ENCODE results near the gene ZBED4. TPM values are rescaled to one million over a fixed set of nuclear protein-coding genes. Genes with fewer than 3 reads are reported as not detected.

ZBED4 gene
- total and polyA plus RNA-seq, 12 donors, result 2.1 to 8.6 (median 5.6) TPM

- WGBS, 4 donors, result 85 to 94% (median 92%) methylated on average over 6 of the region's 6 CpGs
- no peaks in the 10 kb centered on the region for H3K4me1 ChIP-seq (replicated peaks in 1 of 2)
- H3K27ac ChIP-seq, result no peak overlapping the region
- no peak for DNase-seq
- TF ChIP-seq POLR2A (IDR thresholded peaks at IDR 0.05) (no peak), CTCF (IDR thresholded peaks at IDR 0.05) (no peak)
- intact Hi-C loops (cut with DNase I), result no loop called here
- H3K36me3 ChIP-seq (replicated peaks in 1 of 2), result peaks cover 0 to 21% of the 10 kb centered on the region in 2 donors
- no peak overlapping the region for H3K4me3 ChIP-seq
- H3K27me3 ChIP-seq, result no peaks in the 10 kb centered on the region
- H3K9me3 ChIP-seq (replicated peaks in 1 of 3), result no peaks in the 10 kb centered on the region
These were observed 45.9 kb downstream of the ZBED4 start for GRCh38 chr22:49899530-49899929.

DNA sequence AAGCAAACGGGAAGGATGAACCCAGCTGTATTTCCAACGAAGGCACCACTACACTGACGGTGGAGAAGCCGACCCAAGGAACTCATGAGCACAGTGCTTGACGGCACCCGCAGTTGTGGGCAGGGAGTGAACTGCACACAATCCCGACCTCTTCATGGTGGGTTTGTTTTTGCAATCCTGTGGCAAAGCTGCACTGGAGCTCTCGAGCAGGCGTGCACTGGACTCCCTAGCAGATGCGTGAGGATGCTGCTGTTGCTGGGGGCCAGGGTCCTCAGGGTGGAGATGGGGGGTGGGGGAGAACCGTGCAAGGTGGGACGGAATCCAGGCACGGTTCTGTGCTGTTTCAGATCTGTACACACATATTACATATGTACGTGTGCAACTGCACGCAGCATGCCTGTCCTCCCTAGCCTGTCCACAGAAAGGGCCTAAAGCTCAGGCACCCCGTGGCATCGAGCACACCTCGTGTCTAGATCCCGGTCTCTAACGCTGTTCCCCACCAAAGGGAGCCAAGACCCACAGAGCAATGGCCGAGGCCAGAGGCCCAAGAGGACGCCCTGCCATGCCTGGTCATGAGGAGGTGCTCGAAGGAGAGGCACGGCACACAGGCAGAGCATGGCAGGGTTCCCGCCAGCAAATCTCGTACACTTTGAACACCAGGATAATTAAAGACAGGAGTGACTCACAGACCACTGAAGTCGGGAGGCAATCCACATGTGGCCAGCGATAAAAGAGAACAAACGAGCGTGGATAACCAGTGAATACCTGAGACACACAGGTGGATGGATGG lies 47.0 kb downstream of the ZBED4 start:
- intact Hi-C loops (cut with DNase I), result no loop called here

DNA sequence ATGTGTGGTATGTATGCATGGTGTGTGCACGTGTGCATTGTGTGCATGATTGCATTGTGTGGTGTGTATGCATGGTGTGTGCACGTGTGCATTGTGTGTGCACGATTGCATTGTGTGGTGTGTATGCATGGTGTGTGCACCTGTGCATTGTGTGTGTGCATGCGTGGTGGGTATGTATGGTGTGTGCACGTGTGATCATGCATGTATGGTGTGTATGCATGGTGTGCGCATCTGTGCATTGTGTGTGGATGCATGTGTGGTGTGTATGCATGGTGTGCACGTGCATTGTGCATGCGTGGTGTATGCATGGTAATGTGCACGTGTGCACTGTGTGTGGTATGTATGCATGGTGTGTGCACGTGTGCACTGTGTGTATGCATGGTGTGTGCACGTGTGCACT lies 47.8 kb downstream of the ZBED4 start:
- 95 to 96% (median 96%) methylated on average over 7 to 11 of the region's 11 CpGs for WGBS, 4 donors
- TF ChIP-seq CTCF (IDR thresholded peaks at IDR 0.05), result no peak
- TF ChIP-seq POLR2A (IDR thresholded peaks at IDR 0.05), result no peak
- Histone ChIP-seq H3K36me3 (replicated peaks in 1 of 2) (peaks cover 0 to 21% of the 10 kb centered on the region in 2 donors), H3K4me1 (replicated peaks in 1 of 2) (no peaks in the 10 kb centered on the region), H3K9me3 (replicated peaks in 1 of 3) (no peaks in the 10 kb centered on the region), H3K4me3 (no peak overlapping the region), H3K27me3 (no peaks in the 10 kb centered on the region), H3K27ac (no peak overlapping the region)
- intact Hi-C loops (cut with DNase I), result no loop called here
- no peak for DNase-seq

More for the DNA sequence above, 47.0 kb downstream of the ZBED4 start:
- Histone ChIP-seq H3K27ac (no peak overlapping the region), H3K27me3 (no peaks in the 10 kb centered on the region), H3K4me1 (replicated peaks in 1 of 2) (no peaks in the 10 kb centered on the region), H3K4me3 (no peak overlapping the region), H3K36me3 (replicated peaks in 1 of 2) (peaks cover 0 to 21% of the 10 kb centered on the region in 2 donors), H3K9me3 (replicated peaks in 1 of 3) (no peaks in the 10 kb centered on the region)
- no peak for DNase-seq
- 89 to 93% (median 91%) methylated on average over 26 to 30 of the region's 30 CpGs for WGBS, 4 donors
- TF ChIP-seq POLR2A (IDR thresholded peaks at IDR 0.05) (no peak), CTCF (IDR thresholded peaks at IDR 0.05) (no peak)

GRCh38 chr22:49903322-49904039 lies 49.8 kb downstream of the ZBED4 start:
- DNase-seq, result no peak
- H3K27me3 ChIP-seq, result no peaks in the 10 kb centered on the region
- H3K27ac ChIP-seq, result no peak overlapping the region
- peaks cover 0 to 36% of the 10 kb centered on the region in 2 donors for H3K36me3 ChIP-seq (replicated peaks in 1 of 2)
- H3K4me3 ChIP-seq, result no peak overlapping the region
- H3K9me3 ChIP-seq (replicated peaks in 1 of 3), result no peaks in the 10 kb centered on the region
- TF ChIP-seq POLR2A (IDR thresholded peaks at IDR 0.05), result no peak
- no peak for TF ChIP-seq CTCF (IDR thresholded peaks at IDR 0.05)
- intact Hi-C loops (cut with DNase I), result no loop called here
- no peaks in the 10 kb centered on the region for H3K4me1 ChIP-seq (replicated peaks in 1 of 2)
- 87 to 92% (median 91%) methylated on average over 4 to 17 of the region's 17 CpGs for WGBS, 4 donors

Data from adrenal gland (tissue), 12 donors.